Stimulated activated naive CD4-positive, alpha-beta T cell (primary cell): ENCODE measurements around the gene LLGL2.

ENCODE experiments used
- DNase-seq, 6 experiments: peaks; one replicate each; lab custom pipeline; 2025; lab: John Stamatoyannopoulos, UW

Gene LLGL2

GRCh38 chr17:75521951-75522727, 3.4 kb upstream of the LLGL2 start:
- no peak for DNase-seq

- DNase-seq, result no peak
Measured at GRCh38 chr17:75523647-75524046, 1.9 kb upstream of the LLGL2 start.

GRCh38 chr17:75524269-75524969, 1.1 kb upstream of the LLGL2 start:
- DNase-seq, result no peak

DNA sequence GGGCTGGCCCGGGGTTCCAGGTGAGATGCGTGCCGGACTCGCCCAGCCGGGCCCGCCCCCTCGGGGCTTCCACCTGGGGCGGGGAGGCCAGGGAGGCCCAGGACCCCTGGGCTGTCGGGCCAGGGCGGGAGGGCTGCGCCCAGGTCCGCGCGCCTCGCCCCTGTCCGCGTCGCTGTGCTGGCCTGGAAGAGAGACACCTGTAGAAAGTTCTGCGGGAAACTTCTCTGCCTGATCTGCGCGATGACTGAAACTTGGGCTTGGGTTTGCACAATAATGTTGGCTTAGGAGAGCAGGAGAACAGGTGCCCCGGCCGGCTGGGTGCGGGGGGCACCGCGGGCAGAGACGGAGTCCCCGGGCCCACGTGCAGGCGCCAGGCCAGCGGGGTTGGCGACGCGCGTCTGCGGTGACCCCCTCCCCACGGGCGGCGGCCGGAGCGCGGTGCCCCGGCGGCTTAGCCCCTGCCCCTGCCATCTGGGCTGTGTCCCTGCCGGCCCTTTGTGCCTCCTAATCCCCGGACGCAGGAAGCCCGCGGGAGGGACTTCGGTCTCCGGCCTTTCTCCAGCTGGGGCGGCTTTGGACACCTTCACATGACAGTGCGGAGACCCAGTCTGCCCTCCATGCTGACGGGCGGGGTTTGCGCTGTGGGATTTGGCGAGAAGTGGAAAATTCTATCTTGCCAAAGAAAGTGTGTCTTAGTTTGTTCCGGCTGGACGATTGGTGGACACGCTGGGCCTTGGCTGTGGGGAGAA, 483 bp downstream of the LLGL2 start:
- DNase-seq, result peak in 2 of 6 experiments; percentile 36 to 58

DNA sequence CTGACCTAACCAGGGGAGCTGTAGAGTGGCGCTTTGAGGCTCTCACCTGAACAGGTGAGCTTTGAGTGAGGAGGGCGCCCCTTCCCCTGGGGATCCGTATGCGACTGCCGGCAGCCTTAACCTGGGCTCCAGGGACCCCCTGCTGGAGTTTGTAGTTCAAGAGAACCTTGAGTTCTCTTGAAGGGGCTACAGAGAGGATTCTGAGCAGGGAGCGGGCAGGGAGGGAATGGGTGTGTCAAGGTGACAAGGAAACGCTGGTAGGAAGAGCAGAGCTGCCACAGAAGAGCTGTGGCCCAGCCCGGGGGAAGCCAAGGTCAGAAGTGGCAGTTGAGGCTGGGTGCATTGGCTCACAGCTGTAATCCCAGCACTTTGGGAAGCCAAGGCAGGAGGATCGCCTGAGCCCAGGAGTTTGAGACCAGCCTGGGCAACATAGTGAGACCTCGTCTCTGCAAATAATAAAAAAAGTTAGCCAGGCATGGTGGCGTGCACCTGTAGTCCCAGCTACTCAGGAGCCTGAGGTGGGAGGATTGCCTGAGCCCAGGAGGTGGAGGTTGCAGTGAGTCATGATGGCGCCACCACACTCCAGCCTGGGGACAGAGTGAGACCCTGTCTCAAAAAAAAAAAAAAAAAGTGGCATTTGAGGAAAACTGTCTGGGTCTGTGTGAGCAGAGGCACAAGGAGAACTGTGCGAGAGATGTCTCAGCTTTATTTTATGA, 1.2 kb downstream of the LLGL2 start:
- DNase-seq, result no peak

DNA sequence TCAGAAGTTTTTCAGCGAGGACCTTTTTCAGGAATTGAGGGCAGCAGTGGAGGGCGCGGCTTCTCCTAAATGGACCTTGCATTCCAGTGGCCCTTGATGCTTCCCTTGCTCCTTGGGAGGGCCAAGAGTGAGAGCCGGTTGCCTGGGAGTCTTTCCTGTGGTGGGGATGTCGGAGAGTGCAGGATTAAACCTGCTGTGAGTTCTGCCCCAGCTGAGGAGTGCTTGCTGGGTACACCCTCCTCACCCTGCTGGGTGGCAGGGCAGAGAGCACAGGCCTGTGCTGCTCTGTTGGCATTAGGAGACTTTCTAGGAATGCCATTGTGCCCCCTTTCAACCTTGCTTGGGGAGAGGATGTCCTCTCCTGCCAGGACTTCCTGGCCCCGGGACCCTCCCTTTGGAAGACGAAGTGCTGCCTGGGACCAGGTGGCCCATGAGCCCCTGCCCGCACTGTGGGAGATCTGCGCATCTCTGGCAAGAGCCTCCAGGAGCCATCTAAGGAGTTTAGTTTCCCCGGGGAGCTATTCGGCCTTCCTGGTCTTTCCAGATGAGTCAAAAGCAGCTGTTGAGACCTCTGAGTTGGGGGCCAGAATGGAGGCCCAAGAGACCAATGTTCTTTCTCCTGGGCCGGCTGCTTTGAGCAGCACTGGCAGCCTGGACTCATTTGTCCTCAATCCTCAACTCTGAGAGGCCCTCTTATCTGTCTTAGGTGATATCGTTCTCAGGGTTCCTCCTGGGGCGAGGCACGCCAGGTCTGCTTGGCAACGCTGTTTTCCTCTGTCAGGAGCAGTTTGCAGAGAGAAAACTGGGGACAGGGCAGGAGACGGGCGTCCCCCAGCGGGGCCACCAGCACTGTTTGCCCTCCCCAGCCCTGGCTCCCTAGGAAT, 5.6 kb downstream of the LLGL2 start:
- DNase-seq, result no peak

- no peak for DNase-seq
Measured at GRCh38 chr17:75531721-75532072, 6.2 kb downstream of the LLGL2 start.

DNA sequence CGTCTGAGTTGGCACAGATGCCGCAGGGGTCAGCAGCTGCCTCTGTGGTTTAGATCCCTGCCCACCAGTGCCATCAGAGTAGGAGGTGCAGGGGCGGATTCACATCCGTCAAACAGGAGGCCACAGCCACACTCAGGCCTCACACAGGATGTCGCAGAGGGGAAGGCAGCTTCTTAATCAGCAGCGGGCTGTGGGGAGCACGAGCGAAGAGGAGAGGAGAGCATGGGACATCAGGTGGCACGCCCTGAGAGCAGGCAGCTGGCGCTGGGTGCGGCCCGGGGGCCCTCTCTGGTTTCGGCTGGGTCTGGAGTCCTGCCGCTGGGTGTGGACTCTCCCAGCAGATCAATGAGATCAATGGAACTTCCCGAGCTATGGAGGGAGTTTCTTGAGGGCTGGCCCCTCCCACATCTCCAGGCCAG, 9.6 kb downstream of the LLGL2 start:
- peak in 4 of 6 experiments; percentile 10 to 47 (median 29) for DNase-seq

DNA sequence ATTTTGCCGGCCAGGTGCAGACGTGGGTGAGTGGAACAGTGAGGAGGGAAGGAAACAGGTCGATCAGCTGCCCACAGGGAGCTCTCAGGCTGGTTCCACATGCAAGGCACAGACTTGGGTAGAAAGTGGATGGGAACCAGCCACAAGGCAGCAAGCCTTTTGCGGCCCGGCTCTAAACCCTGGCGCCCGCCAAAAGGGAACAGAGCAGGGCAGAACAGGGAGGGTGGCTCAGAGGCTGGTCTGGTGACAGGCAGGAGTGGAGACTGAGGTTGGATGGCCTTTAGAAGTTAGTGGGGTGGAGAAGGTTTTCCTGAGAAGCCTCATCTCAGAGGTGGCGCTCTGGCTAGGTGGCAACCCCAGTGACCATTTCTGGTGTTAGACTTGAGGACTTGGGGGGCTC, 10.4 kb downstream of the LLGL2 start:
- no peak for DNase-seq

GRCh38 chr17:75536366-75536765, 10.9 kb downstream of the LLGL2 start:
- no peak for DNase-seq

DNA sequence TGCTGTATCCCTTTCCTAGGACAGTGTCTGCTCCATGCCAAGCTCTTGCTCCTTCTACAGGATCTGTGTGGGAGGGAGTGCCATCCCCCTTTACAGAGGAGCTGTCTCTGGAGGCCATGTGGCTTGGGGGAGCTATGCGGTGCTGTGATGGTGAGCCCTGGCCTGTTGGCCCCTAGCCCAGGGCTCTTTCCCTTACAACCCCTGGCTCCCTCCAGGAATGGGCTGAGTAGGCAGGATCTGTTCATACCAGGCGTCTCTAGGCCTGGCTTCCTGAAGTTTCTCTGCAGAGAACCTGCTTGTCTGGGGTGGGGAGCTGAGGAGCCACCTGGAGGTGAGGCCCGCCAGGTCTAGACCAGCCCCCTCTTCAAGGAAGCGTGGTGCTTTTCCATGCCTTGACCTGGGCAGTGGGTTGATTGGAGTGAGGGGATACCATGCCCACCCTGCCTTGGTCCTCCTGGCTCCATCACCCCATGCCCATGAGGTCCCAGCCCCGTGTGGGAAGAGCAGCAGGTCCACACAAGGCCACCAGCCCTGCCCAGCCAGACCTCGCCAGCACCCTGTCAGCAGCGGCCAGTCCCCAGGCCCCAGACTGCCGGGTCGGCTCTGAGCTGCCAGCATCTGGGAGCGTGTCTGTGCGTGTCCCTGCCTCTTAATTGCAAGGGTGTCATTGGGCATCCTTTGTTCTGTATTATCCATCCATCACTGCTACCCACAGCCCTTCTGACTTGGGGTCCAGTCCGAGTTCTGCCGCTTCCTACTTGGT, 14.7 kb downstream of the LLGL2 start:
- DNase-seq, result no peak

DNA sequence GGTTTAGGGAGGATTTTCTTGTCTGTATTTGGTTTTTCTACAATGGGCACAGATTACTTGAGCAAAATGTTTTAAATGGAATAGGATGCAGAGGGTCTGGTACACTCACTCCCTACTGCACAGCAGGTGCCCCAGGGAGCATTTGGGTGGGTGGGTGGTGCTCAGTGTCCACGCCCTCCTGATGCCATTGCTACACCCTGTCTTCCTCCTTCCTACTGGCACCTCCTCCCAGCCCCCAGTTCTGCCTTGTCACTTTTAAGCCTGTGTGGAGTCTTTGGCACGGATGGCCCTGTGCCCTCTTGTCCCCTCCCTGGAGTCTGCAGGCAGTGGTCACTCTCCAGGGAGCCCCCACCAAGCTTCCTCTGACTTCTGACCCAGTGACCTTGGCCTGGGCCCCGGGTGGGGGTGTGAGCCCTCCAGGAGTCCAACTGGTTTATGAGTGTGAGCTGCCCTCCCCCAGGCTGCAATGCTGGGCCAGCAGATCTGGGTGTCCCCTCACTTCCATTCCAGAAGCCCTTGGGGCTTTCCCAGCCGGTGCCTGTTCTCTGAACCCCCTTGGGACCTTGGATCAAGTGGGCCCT, 15.5 kb downstream of the LLGL2 start:
- DNase-seq, result no peak

GRCh38 chr17:75542229-75542628, 16.7 kb downstream of the LLGL2 start:
- DNase-seq, result no peak

GRCh38 chr17:75542728-75543336, 17.3 kb downstream of the LLGL2 start:
- DNase-seq, result no peak

GRCh38 chr17:75544250-75544649, 18.8 kb downstream of the LLGL2 start:
- no peak for DNase-seq

GRCh38 chr17:75546181-75546580, 20.7 kb downstream of the LLGL2 start:
- no peak for DNase-seq

GRCh38 chr17:75547091-75547490, 21.6 kb downstream of the LLGL2 start:
- no peak for DNase-seq

DNA sequence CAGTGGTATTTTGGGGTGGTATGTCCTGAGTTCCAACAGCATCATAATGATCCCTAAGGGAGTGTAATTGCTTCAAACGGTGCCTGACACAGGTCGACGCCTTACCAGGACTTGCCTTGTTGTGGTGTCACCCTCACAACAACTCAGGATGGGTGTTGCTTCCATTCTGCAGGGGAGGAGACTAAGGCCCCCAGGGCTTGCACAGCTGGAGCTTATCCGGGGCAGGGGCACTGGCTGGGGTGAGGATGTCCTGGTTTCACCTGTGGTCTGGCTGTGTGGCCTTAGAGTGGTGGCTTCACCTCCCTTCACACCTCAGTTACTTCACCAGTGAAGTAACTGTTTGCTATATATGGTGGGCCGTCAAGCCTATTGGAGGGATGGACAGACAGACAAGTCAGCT, 23.3 kb downstream of the LLGL2 start:
- DNase-seq, result no peak

- no peak for DNase-seq
Measured at GRCh38 chr17:75549246-75550138, 24.0 kb downstream of the LLGL2 start.
